ENCODE results near the gene SZT2.

The SZT2 gene

GRCh38 chr1:43389326-43390313 is at the start of gene SZT2, which contains the start of gene MED8:
Gene SZT2, plus strand, starts transcription at chr1:43389899. Its CDS starts 70 bp downstream, at chr1:43389969.
Gene MED8, minus strand, starts transcription at chr1:43389800. Its CDS starts 36 bp downstream, at chr1:43389764.
- peak; percentile 94 for DNase-seq

- DNase-seq = no peak
Observed at GRCh38 chr1:43340559-43340958, 49.1 kb upstream of the SZT2 start.

- no peak for DNase-seq
Observed at GRCh38 chr1:43344267-43344850, 45.3 kb upstream of the SZT2 start.

GRCh38 chr1:43345120-43345519 is 44.6 kb upstream of the SZT2 start:
- no peak for DNase-seq

- DNase-seq = no peak
Observed at GRCh38 chr1:43346636-43347035, 43.1 kb upstream of the SZT2 start.

GRCh38 chr1:43348343-43348808 is 41.3 kb upstream of the SZT2 start:
- DNase-seq = no peak

- DNase-seq = peak; percentile 84 to 92
Observed at GRCh38 chr1:43348809-43349593, 40.7 kb upstream of the SZT2 start.

GRCh38 chr1:43349594-43350306 is 39.9 kb upstream of the SZT2 start:
- no peak for DNase-seq

GRCh38 chr1:43350976-43351375 is 38.7 kb upstream of the SZT2 start:
- no peak for DNase-seq

GRCh38 chr1:43351421-43352350 is 38.0 kb upstream of the SZT2 start:
- DNase-seq = no peak

GRCh38 chr1:43352351-43352705 is 37.4 kb upstream of the SZT2 start:
- no peak for DNase-seq

- DNase-seq = no peak
Observed at GRCh38 chr1:43352881-43353280, 36.8 kb upstream of the SZT2 start.

GRCh38 chr1:43354471-43354870 is 35.2 kb upstream of the SZT2 start:
- no peak for DNase-seq

- no peak for DNase-seq
Observed at GRCh38 chr1:43354936-43355335, 34.8 kb upstream of the SZT2 start.

- no peak for DNase-seq
Observed at GRCh38 chr1:43357251-43357650, 32.4 kb upstream of the SZT2 start.

GRCh38 chr1:43358121-43358745 is 31.5 kb upstream of the SZT2 start:
- peak in 1 of 2 donors; percentile 24 for DNase-seq

- peak; percentile 95 to 97 for DNase-seq
Observed at GRCh38 chr1:43358746-43359693, 30.7 kb upstream of the SZT2 start, which contains the start of gene CDC20. Gene CDC20, plus strand, starts transcription at chr1:43358981. Its CDS starts 235 bp downstream, at chr1:43359216.

- DNase-seq = no peak
Observed at GRCh38 chr1:43359696-43360095, 30.0 kb upstream of the SZT2 start.

GRCh38 chr1:43360616-43361015 is 29.1 kb upstream of the SZT2 start:
- DNase-seq = no peak
